ENCODE measurements around the gene PAPSS1.

DNA sequence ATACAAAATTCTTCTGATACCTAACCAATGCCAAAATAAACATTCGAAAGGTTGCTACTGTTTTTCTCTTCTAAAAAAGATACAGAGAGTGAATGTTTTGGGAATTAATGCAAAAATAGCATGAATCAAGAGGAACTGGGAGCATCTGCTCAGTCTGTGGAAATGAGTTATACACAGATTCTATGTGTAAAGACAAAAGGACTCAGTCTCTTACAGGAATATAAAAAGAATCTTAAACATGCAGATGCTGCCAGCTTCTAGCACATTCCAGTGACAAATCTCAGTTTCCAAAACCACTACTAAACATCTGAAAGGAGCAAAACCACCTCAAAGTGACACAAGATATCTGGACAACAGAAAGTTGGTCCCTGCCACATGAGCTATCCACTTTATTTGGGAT is 55.0 kb downstream of the PAPSS1 start:
- TF ChIP-seq, protein P1, sequence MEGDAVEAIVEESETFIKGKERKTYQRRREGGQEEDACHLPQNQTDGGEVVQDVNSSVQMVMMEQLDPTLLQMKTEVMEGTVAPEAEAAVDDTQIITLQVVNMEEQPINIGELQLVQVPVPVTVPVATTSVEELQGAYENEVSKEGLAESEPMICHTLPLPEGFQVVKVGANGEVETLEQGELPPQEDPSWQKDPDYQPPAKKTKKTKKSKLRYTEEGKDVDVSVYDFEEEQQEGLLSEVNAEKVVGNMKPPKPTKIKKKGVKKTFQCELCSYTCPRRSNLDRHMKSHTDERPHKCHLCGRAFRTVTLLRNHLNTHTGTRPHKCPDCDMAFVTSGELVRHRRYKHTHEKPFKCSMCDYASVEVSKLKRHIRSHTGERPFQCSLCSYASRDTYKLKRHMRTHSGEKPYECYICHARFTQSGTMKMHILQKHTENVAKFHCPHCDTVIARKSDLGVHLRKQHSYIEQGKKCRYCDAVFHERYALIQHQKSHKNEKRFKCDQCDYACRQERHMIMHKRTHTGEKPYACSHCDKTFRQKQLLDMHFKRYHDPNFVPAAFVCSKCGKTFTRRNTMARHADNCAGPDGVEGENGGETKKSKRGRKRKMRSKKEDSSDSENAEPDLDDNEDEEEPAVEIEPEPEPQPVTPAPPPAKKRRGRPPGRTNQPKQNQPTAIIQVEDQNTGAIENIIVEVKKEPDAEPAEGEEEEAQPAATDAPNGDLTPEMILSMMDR (IDR thresholded peaks at IDR 0.05), result no peak
- no peak for TF ChIP-seq POLR2A (IDR thresholded peaks at IDR 0.05)

Data from right lobe of liver (tissue), 4 donors.